BJ (cell line): ENCODE results near the gene CCDC107. TPM values are rescaled to one million over a fixed set of nuclear protein-coding genes. Genes with fewer than 3 reads are reported as not detected.

Experiments used
- CTCF ChIA-PET: fragments of 350-600 bp; formaldehyde crosslinking; extraction: SDS; loops from one replicate; lab custom pipeline; 2021; ENCODE audit warnings: antibody characterized with exemption, inconsistent platforms; lab: Yijun Ruan, JAX
- POLR2A ChIA-PET: fragments of 300-600 bp; sonication (Branson Sonifier 250); formaldehyde crosslinking; extraction: SDS; loops from one replicate; lab custom pipeline; 2021; ENCODE audit warnings: antibody characterized with exemption; lab: Charles Lee
- DNase-seq: peaks from one replicate; pipeline ENCODE4 v3.0.0-alpha.2; 2011; ENCODE audit warnings: low read depth
- H3K27me3 ChIP-seq: 2 replicates; pipeline ENCODE4 v1.6.0; 2011; ENCODE audit warnings: low read length; ENCODE audit not compliant: control insufficient read depth, insufficient read depth
- H3K36me3 ChIP-seq: 2 replicates; pipeline ENCODE4 v1.5.1; 2011; ENCODE audit warnings: low read length; ENCODE audit not compliant: control insufficient read depth, insufficient read depth
- H3K4me3 ChIP-seq: 2 replicates; pipeline ENCODE4 v1.5.1; 2011; ENCODE audit warnings: low read depth, mild to moderate bottlenecking, control low read depth, low read length
- polyA plus RNA-seq: library from polyadenylated mRNA; depleted of rRNA; stranded (reverse); fragments of >200 nt; gene quantifications from 2 replicates; pipeline ENCODE4 v1.2.3, GENCODE V29; 2011
- TF ChIP-seq, protein P1 (sequence below): IDR thresholded peaks from 2 replicates; pipeline ENCODE4 v1.5.1; 2011; ENCODE audit warnings: low read depth, mild to moderate bottlenecking, control low read depth, inconsistent platforms, low read length, moderate library complexity; ENCODE audit not compliant: insufficient read depth

CCDC107 gene
- polyA plus RNA-seq, 1 experiment: 27.9 TPM

DNA sequence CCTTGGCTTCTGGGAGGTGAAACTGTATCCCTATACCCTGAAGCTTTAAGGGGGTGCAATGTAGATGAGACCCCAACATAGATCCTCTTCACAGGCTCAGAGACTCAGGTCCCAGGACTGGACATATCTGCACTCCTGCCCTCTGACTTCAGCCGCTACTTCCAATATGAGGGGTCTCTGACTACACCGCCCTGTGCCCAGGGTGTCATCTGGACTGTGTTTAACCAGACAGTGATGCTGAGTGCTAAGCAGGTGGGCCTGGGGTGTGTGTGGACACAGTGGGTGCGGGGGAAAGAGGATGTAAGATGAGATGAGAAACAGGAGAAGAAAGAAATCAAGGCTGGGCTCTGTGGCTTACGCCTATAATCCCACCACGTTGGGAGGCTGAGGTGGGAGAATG is 21.0 kb downstream of the CCDC107 start:
- DNase-seq: no peak
- POLR2A ChIA-PET: interaction anchor here (1.9 kb wide), 1 partner anchor 49 kb away, joined by 6 read pairs; no protein-coding TSS in a partner anchor
- TF ChIP-seq, protein P1, sequence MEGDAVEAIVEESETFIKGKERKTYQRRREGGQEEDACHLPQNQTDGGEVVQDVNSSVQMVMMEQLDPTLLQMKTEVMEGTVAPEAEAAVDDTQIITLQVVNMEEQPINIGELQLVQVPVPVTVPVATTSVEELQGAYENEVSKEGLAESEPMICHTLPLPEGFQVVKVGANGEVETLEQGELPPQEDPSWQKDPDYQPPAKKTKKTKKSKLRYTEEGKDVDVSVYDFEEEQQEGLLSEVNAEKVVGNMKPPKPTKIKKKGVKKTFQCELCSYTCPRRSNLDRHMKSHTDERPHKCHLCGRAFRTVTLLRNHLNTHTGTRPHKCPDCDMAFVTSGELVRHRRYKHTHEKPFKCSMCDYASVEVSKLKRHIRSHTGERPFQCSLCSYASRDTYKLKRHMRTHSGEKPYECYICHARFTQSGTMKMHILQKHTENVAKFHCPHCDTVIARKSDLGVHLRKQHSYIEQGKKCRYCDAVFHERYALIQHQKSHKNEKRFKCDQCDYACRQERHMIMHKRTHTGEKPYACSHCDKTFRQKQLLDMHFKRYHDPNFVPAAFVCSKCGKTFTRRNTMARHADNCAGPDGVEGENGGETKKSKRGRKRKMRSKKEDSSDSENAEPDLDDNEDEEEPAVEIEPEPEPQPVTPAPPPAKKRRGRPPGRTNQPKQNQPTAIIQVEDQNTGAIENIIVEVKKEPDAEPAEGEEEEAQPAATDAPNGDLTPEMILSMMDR: no peak
- H3K27me3 ChIP-seq: no peaks in the 10 kb centered on the region
- CTCF ChIA-PET: interaction anchor here (0.6 to 1.7 kb wide), 3 partner anchors 14 to 56 kb away, joined by 3 to 8 read pairs (median 4); partner anchors contain the start of gene ARHGEF39
- H3K4me3 ChIP-seq: no peak overlapping the region
- H3K36me3 ChIP-seq: peaks cover 23% of the 10 kb centered on the region

DNA sequence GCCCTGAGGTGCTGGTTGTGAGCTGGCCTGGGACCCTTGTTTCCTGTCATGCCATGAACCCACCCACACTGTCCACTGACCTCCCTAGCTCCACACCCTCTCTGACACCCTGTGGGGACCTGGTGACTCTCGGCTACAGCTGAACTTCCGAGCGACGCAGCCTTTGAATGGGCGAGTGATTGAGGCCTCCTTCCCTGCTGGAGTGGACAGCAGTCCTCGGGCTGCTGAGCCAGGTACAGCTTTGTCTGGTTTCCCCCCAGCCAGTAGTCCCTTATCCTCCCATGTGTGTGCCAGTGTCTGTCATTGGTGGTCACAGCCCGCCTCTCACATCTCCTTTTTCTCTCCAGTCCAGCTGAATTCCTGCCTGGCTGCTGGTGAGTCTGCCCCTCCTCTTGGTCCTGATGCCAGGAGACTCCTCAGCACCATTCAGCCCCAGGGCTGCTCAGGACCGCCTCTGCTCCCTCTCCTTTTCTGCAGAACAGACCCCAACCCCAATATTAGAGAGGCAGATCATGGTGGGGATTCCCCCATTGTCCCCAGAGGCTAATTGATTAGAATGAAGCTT is 21.8 kb downstream of the CCDC107 start:
- Histone ChIP-seq H3K36me3 (peaks cover 28% of the 10 kb centered on the region), H3K4me3 (no peak overlapping the region), H3K27me3 (no peaks in the 10 kb centered on the region)
- TF ChIP-seq, protein P1: no peak
- DNase-seq: no peak
- POLR2A ChIA-PET: interaction anchor here (0.6 to 1.9 kb wide), 4 partner anchors 9 to 53 kb away, joined by 3 to 6 read pairs (median 4); partner anchors contain the start of gene CREB3
- CTCF ChIA-PET: interaction anchor here (0.6 to 1.7 kb wide), 5 partner anchors 15 to 69 kb away, joined by 3 to 8 read pairs (median 4); partner anchors contain the start of genes ARHGEF39 and CCDC107

DNA sequence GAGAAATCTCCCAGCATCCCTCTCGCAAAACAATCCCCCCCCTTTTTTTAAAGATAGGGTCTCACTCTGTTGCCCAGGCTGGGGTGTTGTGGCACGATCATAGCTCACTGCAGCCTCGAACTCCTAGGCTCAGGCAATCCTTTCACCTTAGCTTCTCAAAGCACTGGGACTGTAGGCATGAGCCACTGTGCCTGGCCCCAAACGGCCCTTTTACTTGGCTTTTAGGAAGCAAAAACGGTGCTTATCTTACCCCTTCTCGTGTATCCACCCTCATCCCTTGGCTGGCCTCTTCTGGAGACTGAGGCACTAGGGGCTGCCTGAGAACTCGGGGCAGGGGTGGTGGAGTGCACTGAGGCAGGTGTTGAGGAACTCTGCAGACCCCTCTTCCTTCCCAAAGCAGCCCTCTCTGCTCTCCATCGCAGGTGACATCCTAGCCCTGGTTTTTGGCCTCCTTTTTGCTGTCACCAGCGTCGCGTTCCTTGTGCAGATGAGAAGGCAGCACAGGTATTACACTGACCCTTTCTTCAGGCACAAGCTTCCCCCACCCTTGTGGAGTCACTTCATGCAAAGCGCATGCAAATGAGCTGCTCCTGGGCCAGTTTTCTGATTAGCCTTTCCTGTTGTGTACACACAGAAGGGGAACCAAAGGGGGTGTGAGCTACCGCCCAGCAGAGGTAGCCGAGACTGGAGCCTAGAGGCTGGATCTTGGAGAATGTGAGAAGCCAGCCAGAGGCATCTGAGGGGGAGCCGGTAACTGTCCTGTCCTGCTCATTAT is 22.4 kb downstream of the CCDC107 start:
- no peak for DNase-seq
- Histone ChIP-seq H3K4me3 (no peak overlapping the region), H3K27me3 (no peaks in the 10 kb centered on the region), H3K36me3 (peaks cover 35% of the 10 kb centered on the region)
- TF ChIP-seq, protein P1: no peak
- CTCF ChIA-PET: interaction anchor here (1.0 to 1.7 kb wide), 5 partner anchors 16 to 70 kb away, joined by 3 to 8 read pairs (median 4); partner anchors contain the start of genes ARHGEF39, CCDC107, CREB3 and TLN1
- POLR2A ChIA-PET: interaction anchor here (0.7 to 1.9 kb wide), 4 partner anchors 8 to 52 kb away, joined by 3 to 6 read pairs (median 4); partner anchors contain the start of gene CREB3

DNA sequence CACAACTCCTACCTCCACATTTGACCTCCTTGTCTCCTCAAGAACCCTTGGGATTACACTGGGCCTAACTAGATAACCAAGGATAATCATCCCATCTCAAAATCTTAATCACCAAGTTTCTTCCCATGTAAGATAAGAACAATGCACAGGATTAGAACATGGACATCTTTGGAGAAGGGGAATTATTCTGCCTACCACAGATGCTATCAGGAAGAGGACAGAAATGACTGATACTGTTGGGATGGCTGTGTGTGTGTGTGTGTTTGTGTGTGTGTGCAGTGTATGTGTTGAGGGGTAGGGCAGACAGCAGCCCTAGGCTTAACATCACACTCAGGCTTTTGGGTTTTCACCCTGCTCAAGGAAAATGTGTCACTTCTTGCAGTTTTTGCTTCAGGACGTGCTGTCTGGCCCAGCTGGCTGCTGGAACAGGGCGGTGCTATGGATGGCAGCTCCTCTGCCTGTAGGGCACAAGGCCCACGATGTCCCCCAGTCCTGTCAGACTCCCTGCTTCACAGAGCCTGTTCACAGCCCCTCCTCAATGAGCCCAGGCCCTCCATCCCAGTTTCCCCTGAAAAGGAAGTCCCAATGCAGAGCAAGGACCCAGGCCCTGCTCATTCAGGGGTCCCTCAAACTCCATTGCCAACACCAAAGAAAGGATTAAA is 23.4 kb downstream of the CCDC107 start:
- TF ChIP-seq, protein P1: no peak
- H3K4me3 ChIP-seq: no peak overlapping the region
- no peaks in the 10 kb centered on the region for H3K27me3 ChIP-seq
- peaks cover 42% of the 10 kb centered on the region for H3K36me3 ChIP-seq
- DNase-seq: no peak
- POLR2A ChIA-PET: interaction anchor here (1.1 kb wide), 1 partner anchor 9 kb away, joined by 4 read pairs; no protein-coding TSS in a partner anchor
- CTCF ChIA-PET: interaction anchor here (1.4 to 1.6 kb wide), 2 partner anchors 15 to 51 kb away, joined by 3 to 4 read pairs; partner anchors contain the start of genes CREB3 and TLN1
